Measurements from ENCODE around the gene BTBD16. TPM values are rescaled to one million over a fixed set of nuclear protein-coding genes. Genes with fewer than 3 reads are reported as not detected.

The BTBD16 gene
- total RNA-seq, 6 donors from 2014 or later = 0.20 to 1.8 (median 0.91) TPM; not detected in 3

DNA sequence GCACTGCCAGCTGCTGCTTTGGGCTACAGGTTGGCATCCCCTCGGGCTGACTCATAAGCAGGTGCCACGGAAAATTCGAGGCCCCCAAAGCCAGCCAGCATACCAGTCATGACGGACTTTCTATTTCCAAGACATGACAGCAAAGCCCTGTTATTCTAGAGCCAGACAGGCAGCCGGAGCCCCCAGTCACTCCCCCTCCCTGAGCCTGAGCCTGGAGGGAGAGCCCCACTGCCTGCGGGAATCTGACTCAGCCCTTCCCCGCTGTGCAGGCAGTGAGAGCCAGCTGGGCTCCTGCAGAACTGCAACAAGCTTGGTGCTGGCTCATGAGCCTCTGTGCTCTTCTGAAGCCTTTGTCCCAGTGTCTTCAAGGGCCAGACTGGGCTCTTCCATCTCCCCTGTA is 15.8 kb downstream of the BTBD16 start:
- Histone ChIP-seq H3K4me1 (no peaks in the 10 kb centered on the region), H3K36me3 (no peaks in the 10 kb centered on the region), H3K27ac (no peak overlapping the region), H3K4me3 (no peak overlapping the region), H3K27me3 (no peaks in the 10 kb centered on the region), H3K9me3 (no peaks in the 10 kb centered on the region)
- ATAC-seq (ENCODE audit: low FRiP score in 2 of 2) = peak in 1 of 2 donors; percentile 62
- peak in 1 of 2 donors; percentile 21 for DNase-seq
- 70 to 91% methylated on average over 5 to 7 of the region's 7 CpGs for WGBS, 2 donors
- TF ChIP-seq EP300 (IDR thresholded peaks at IDR 0.05) = no peak
- TF ChIP-seq POLR2AphosphoS5 (IDR thresholded peaks at IDR 0.05) = no peak
- no peak for TF ChIP-seq POLR2A (IDR thresholded peaks at IDR 0.05)
- TF ChIP-seq, protein P1, sequence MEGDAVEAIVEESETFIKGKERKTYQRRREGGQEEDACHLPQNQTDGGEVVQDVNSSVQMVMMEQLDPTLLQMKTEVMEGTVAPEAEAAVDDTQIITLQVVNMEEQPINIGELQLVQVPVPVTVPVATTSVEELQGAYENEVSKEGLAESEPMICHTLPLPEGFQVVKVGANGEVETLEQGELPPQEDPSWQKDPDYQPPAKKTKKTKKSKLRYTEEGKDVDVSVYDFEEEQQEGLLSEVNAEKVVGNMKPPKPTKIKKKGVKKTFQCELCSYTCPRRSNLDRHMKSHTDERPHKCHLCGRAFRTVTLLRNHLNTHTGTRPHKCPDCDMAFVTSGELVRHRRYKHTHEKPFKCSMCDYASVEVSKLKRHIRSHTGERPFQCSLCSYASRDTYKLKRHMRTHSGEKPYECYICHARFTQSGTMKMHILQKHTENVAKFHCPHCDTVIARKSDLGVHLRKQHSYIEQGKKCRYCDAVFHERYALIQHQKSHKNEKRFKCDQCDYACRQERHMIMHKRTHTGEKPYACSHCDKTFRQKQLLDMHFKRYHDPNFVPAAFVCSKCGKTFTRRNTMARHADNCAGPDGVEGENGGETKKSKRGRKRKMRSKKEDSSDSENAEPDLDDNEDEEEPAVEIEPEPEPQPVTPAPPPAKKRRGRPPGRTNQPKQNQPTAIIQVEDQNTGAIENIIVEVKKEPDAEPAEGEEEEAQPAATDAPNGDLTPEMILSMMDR (IDR thresholded peaks at IDR 0.05) = no peak

DNA sequence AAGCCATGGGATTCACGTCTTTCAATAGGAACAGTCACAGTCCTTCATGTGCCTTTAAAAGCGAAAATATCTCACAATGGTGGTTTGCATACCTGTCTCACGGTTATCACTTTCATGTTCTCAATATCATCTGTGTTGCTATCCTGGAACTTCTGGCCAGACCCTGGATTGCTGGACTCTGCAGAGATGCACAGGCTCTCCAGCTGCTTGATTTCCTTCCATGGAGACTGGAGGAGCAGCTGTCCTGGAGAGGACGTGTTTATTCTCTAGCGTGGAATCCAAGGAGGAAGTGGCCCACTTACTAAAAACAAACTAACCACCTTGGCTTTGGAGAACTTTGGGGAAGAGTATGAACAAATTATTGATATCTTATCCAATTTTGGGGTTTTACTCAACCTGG is 16.5 kb downstream of the BTBD16 start:
- no peaks in the 10 kb centered on the region for H3K36me3 ChIP-seq
- H3K27me3 ChIP-seq = no peaks in the 10 kb centered on the region
- no peaks in the 10 kb centered on the region for H3K4me1 ChIP-seq
- 57 to 68% methylated on average over 5 of the region's 5 CpGs for WGBS, 2 donors
- no peaks in the 10 kb centered on the region for H3K9me3 ChIP-seq
- ATAC-seq (ENCODE audit: low FRiP score in 2 of 2) = no peak
- no peak overlapping the region for H3K27ac ChIP-seq
- DNase-seq = no peak
- TF ChIP-seq EP300 (IDR thresholded peaks at IDR 0.05) = no peak
- TF ChIP-seq, protein P1 (IDR thresholded peaks at IDR 0.05) = no peak
- no peak for TF ChIP-seq POLR2AphosphoS5 (IDR thresholded peaks at IDR 0.05)
- no peak for TF ChIP-seq POLR2A (IDR thresholded peaks at IDR 0.05)
- H3K4me3 ChIP-seq = no peak overlapping the region

DNA sequence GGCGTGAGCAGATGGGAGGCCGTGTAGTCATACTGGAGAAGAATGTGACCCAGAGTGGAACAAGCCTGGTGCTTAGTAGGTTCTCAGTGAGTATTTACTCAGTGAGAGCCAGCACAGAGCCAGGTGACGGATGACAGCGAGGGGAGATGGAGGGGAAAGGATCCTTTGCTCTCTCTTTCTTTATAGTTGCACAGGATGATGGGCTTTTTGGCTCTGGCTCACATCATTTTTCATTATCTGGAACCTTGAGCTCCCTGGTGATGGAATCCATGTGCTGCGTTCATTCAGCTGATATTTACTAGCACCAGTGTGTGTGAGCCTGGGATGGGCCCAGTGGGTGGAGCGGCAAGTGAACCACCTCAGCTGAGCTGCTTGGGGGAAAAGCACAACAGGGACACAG is 17.2 kb downstream of the BTBD16 start:
- H3K36me3 ChIP-seq = no peaks in the 10 kb centered on the region
- no peaks in the 10 kb centered on the region for H3K4me1 ChIP-seq
- 86 to 87% methylated on average over 6 of the region's 6 CpGs for WGBS, 2 donors
- TF ChIP-seq, protein P1 (IDR thresholded peaks at IDR 0.05) = no peak
- TF ChIP-seq POLR2A (IDR thresholded peaks at IDR 0.05) (no peak), EP300 (IDR thresholded peaks at IDR 0.05) (no peak), POLR2AphosphoS5 (IDR thresholded peaks at IDR 0.05) (no peak)
- H3K27ac ChIP-seq = no peak overlapping the region
- no peak overlapping the region for H3K4me3 ChIP-seq
- DNase-seq = no peak
- no peaks in the 10 kb centered on the region for H3K9me3 ChIP-seq
- ATAC-seq (ENCODE audit: low FRiP score in 2 of 2) = no peak
- no peaks in the 10 kb centered on the region for H3K27me3 ChIP-seq

DNA sequence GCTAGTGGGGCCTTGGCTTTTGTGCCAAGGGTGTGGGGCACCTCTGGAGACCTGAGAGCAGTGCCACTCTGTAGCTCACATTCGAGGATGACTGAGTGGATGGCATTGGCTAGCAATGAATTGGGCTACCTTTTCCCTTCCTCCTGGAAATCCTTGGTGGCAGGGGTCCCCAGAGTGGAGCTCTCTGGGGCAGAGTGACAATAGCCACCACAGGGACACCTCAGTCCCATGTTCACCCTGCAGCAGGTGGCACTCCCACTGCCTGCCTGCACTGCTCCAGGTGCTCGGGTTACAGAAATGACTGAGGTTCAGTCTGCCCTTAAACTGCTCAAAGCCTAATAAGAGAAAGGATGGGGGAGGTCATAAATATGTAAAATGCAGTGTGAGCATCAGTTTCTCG is 17.8 kb downstream of the BTBD16 start:
- Histone ChIP-seq H3K36me3 (no peaks in the 10 kb centered on the region), H3K27ac (no peak overlapping the region), H3K4me1 (no peaks in the 10 kb centered on the region), H3K27me3 (no peaks in the 10 kb centered on the region), H3K4me3 (no peak overlapping the region), H3K9me3 (no peaks in the 10 kb centered on the region)
- TF ChIP-seq EP300 (IDR thresholded peaks at IDR 0.05) = no peak
- no peak for TF ChIP-seq POLR2A (IDR thresholded peaks at IDR 0.05)
- no peak for TF ChIP-seq POLR2AphosphoS5 (IDR thresholded peaks at IDR 0.05)
- TF ChIP-seq, protein P1 (IDR thresholded peaks at IDR 0.05) = no peak
- DNase-seq (no peak), ATAC-seq (ENCODE audit: low FRiP score in 2 of 2) (no peak)
- WGBS, 2 donors = 77 to 93% methylated on average over 3 of the region's 3 CpGs

DNA sequence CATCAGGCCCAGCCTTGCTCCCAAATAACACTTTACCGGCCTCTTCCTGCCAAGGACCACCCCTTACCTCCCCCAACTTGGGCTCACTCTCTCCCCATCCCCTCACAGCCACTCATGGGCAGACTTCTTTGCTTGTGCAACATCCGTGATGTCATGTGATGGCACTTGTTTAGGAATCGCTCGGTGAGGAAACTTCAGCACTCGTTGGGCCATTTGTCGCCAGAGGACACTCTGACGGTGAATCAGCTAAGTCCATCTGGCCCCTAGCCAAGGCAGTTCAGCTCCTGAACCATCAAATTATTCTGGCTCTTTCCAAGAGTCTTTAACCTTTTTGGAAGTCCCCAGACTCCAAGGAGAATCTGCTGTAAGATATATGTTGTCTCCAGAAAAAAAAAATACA is 19.2 kb downstream of the BTBD16 start:
- WGBS, 2 donors = 65 to 88% methylated on average over 5 to 7 of the region's 7 CpGs
- Histone ChIP-seq H3K4me3 (no peak overlapping the region), H3K9me3 (no peaks in the 10 kb centered on the region), H3K27ac (no peak overlapping the region), H3K27me3 (no peaks in the 10 kb centered on the region), H3K36me3 (no peaks in the 10 kb centered on the region), H3K4me1 (no peaks in the 10 kb centered on the region)
- no peak for DNase-seq
- no peak for ATAC-seq (ENCODE audit: low FRiP score in 2 of 2)
- TF ChIP-seq POLR2A (IDR thresholded peaks at IDR 0.05) (no peak), POLR2AphosphoS5 (IDR thresholded peaks at IDR 0.05) (no peak), EP300 (IDR thresholded peaks at IDR 0.05) (no peak)
- TF ChIP-seq, protein P1 (IDR thresholded peaks at IDR 0.05) = no peak
